HL-60 (cell line): ENCODE measurements around the gene ZMYM5.

Experiments
- DNase-seq, 2 experiments: peaks; one replicate each; pipeline ENCODE4 v3.0.0-alpha.2; 2010 to 2020; ENCODE audit warnings: low read depth in 1 of 2, low spot score in 1 of 2
- H3K27ac ChIP-seq: fragments of 250-450 bp; sonication (Bioruptor Pico); replicated peaks from 2 replicates; pipeline ENCODE4 v1.5.1; 2020; ENCODE audit warnings: mild to moderate bottlenecking, moderate library complexity
- H3K27me3 ChIP-seq: fragments of 250-450 bp; sonication (Bioruptor Pico); 2 replicates; pipeline ENCODE4 v1.5.1; 2021; ENCODE audit warnings: mild to moderate bottlenecking, moderate library complexity; ENCODE audit not compliant: insufficient read depth, poor library complexity, severe bottlenecking
- H3K4me3 ChIP-seq: replicated peaks from 2 replicates; pipeline ENCODE4 v1.5.1; 2011; ENCODE audit warnings: mild to moderate bottlenecking, control low read depth, low read length; ENCODE audit not compliant: insufficient read depth
- GABPA ChIP-seq: IDR thresholded peaks from 2 replicates; pipeline ENCODE4 v1.6.1; 2012; ENCODE audit warnings: low read depth
- POLR2AphosphoS5 ChIP-seq: IDR thresholded peaks from 2 replicates; pipeline ENCODE4 v1.6.1; 2012; ENCODE audit warnings: low read depth
- SPI1 ChIP-seq: IDR thresholded peaks from 2 replicates; pipeline ENCODE4 v1.6.1; 2012; ENCODE audit warnings: low read depth, mild to moderate bottlenecking, borderline replicate concordance
- TF ChIP-seq, protein P1 (sequence below): IDR thresholded peaks from 2 replicates; pipeline ENCODE4 v1.6.1; 2012; ENCODE audit warnings: low read depth; ENCODE audit not compliant: insufficient replicate concordance
- TF ChIP-seq, protein P2 (sequence below): IDR thresholded peaks from one replicate; pipeline ENCODE4 v1.5.1; 2011; ENCODE audit warnings: low read length, control low read depth, inconsistent platforms; ENCODE audit not compliant: insufficient read depth

ZMYM5 gene

DNA sequence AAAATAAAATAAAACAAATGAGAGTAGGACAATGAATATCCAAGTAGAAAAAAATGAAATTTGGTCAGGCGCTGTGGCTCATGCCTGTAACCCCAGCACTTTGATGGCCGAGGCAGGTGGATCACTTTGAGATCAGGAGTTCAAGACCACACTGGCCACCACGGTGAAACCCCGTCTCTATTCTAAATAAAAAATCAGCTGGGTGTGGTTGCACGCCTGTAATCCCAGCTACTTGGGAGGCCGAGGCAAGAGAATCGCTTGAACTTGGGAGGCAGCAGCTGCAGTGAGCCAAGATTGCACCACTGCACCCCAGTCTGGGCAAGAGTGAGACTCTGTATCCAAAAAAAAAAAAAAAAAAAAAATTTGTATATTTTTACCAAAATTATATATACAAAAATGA is 18.2 kb upstream of the ZMYM5 start:
- no peak overlapping the region for H3K27ac ChIP-seq
- no peak for DNase-seq
- H3K27me3 ChIP-seq = no peaks in the 10 kb centered on the region
- TF ChIP-seq SPI1 (no peak), POLR2AphosphoS5 (no peak), GABPA (no peak)
- TF ChIP-seq, protein P1, sequence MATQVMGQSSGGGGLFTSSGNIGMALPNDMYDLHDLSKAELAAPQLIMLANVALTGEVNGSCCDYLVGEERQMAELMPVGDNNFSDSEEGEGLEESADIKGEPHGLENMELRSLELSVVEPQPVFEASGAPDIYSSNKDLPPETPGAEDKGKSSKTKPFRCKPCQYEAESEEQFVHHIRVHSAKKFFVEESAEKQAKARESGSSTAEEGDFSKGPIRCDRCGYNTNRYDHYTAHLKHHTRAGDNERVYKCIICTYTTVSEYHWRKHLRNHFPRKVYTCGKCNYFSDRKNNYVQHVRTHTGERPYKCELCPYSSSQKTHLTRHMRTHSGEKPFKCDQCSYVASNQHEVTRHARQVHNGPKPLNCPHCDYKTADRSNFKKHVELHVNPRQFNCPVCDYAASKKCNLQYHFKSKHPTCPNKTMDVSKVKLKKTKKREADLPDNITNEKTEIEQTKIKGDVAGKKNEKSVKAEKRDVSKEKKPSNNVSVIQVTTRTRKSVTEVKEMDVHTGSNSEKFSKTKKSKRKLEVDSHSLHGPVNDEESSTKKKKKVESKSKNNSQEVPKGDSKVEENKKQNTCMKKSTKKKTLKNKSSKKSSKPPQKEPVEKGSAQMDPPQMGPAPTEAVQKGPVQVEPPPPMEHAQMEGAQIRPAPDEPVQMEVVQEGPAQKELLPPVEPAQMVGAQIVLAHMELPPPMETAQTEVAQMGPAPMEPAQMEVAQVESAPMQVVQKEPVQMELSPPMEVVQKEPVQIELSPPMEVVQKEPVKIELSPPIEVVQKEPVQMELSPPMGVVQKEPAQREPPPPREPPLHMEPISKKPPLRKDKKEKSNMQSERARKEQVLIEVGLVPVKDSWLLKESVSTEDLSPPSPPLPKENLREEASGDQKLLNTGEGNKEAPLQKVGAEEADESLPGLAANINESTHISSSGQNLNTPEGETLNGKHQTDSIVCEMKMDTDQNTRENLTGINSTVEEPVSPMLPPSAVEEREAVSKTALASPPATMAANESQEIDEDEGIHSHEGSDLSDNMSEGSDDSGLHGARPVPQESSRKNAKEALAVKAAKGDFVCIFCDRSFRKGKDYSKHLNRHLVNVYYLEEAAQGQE = no peak
- TF ChIP-seq, protein P2, sequence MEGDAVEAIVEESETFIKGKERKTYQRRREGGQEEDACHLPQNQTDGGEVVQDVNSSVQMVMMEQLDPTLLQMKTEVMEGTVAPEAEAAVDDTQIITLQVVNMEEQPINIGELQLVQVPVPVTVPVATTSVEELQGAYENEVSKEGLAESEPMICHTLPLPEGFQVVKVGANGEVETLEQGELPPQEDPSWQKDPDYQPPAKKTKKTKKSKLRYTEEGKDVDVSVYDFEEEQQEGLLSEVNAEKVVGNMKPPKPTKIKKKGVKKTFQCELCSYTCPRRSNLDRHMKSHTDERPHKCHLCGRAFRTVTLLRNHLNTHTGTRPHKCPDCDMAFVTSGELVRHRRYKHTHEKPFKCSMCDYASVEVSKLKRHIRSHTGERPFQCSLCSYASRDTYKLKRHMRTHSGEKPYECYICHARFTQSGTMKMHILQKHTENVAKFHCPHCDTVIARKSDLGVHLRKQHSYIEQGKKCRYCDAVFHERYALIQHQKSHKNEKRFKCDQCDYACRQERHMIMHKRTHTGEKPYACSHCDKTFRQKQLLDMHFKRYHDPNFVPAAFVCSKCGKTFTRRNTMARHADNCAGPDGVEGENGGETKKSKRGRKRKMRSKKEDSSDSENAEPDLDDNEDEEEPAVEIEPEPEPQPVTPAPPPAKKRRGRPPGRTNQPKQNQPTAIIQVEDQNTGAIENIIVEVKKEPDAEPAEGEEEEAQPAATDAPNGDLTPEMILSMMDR = no peak
- H3K4me3 ChIP-seq = no peak overlapping the region

DNA sequence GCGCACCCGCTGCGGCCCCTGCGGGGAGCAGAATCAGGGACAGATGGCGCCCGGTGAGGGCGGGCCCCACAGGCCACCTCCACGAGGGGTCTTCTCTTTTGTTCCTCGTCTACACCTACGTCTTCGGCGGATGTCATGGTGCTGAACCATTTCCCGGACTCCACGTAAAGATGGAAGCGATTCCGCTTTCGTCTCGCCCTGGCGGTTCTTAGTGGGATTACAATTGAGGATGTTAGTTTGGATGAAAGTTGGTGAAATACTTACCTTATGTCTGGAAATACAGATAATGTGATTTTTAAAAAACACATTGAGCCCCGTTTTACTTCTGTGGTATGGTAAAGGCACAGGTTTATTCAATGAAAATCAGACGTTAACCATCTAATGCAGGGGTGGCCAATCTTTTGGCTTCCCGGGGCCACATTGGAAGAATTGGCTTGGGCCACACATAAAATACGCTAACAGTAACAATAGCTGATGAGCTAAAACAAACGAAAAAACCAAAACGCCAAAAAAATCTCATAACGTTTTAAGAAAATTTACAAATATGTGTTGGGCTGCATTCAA is 1.4 kb upstream of the ZMYM5 start:
- Histone ChIP-seq H3K4me3 (peak overlapping the region; percentile 67), H3K27ac (peak overlapping the region; percentile 98), H3K27me3 (no peaks in the 10 kb centered on the region)
- DNase-seq = peak in 1 of 2 experiments; percentile 81
- TF ChIP-seq POLR2AphosphoS5 (no peak), GABPA (no peak), SPI1 (peak; percentile 8; the same call in 1 of the 2 replicates)
- TF ChIP-seq, protein P2 = peak; percentile 64
- TF ChIP-seq, protein P1 = no peak

DNA sequence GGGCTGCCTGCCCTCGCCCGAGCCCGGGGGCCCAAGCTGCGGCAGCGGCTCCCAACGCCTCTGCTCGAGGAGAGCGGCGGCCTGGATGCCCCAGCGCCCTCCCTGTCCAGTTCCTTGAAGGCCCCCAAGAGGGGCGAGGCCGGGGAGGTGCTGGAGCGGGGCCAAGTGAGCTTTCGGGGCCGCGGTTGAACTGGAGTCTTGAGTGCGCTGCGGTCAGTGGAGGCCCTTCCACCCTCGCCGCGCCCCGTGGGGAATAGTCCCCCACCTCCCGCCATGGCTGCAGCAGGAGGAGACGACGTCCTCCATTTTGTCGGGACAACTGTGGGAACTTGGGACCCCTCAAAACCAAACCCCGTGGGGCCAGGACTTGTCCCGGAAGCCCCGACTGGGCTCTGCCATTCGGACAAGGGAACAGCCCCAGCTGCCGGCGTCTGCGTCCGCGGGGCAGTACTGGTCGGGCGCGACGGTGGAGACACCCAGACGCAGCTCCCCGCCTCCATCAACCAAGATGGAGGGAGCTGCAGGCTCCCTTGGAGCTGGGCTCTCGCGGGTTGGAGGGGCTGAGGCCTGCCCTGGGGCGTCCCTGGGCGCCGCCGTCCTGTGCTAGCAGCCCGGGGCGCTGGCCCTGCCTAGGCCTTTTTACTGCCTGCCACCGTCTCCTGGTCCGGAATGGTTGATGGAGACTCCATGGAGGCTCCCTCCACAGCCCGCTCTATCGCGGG is 736 bp upstream of the ZMYM5 start:
- Histone ChIP-seq H3K27me3 (no peaks in the 10 kb centered on the region), H3K4me3 (peak overlapping the region; percentile 67), H3K27ac (peak overlapping the region; percentile 98)
- TF ChIP-seq, protein P1 = peak; percentile 42
- TF ChIP-seq SPI1 (no peak), POLR2AphosphoS5 (peak; percentile 70; the same call in 1 of the 2 replicates), GABPA (no peak)
- TF ChIP-seq, protein P2 = no peak
- peak; percentile 61 to 72 for DNase-seq
